ENCODE measurements around the gene SYNE1. TPM values are rescaled to one million over a fixed set of nuclear protein-coding genes. Genes with fewer than 3 reads are reported as not detected.

Gene SYNE1
- total and polyA plus RNA-seq, 4 donors: 10.2 to 105 (median 24.5) TPM

GRCh38 chr6:152221806-152222628, 415.1 kb downstream of the SYNE1 start:
- 97% methylated on average over 4 of the region's 4 CpGs for WGBS
- peaks cover 13 to 74% (median 72%) of the 10 kb centered on the region in 4 donors for H3K36me3 ChIP-seq (ENCODE audit: control insufficient read depth in 4 of 4, insufficient read depth in 3 of 4, low read depth in 1 of 4, low read length in 3 of 4)
- DNase-seq (ENCODE audit: low spot score): no peak

GRCh38 chr6:152220786-152221185, 416.4 kb downstream of the SYNE1 start:
- H3K9ac ChIP-seq (ENCODE audit: low read depth in 1 of 2, low read length in 2 of 2): no peak overlapping the region
- H3K4me3 ChIP-seq (ENCODE audit: low read depth in 1 of 3, low read length in 3 of 3): no peak overlapping the region
- no peaks in the 10 kb centered on the region for H3K27me3 ChIP-seq (ENCODE audit: control insufficient read depth in 4 of 4, insufficient read depth in 4 of 4, low read length in 3 of 4)
- peaks cover 0 to 13% (median 3%) of the 10 kb centered on the region in 4 donors for H3K9me3 ChIP-seq (ENCODE audit: control insufficient read depth in 4 of 4, low read length in 3 of 4)
- TF ChIP-seq YY1 (IDR thresholded peaks at IDR 0.05): no peak
- TF ChIP-seq RXRA (IDR thresholded peaks at IDR 0.05): no peak
- TF ChIP-seq FOXA1 (IDR thresholded peaks at IDR 0.05): no peak
- TF ChIP-seq HNF4G (IDR thresholded peaks at IDR 0.05): no peak
- TF ChIP-seq SP1 (IDR thresholded peaks at IDR 0.05): no peak
- no peak for TF ChIP-seq JUND (IDR thresholded peaks at IDR 0.05)
- TF ChIP-seq ZBTB33 (IDR thresholded peaks at IDR 0.05): no peak
- TF ChIP-seq NR2F2 (IDR thresholded peaks at IDR 0.05): no peak
- TF ChIP-seq CTCF (IDR thresholded peaks at IDR 0.05; ENCODE audit: low read depth, low read length, missing input control): no peak
- TF ChIP-seq RAD21 (IDR thresholded peaks at IDR 0.05): no peak
- no peak for TF ChIP-seq ATF3 (IDR thresholded peaks at IDR 0.05)
- TF ChIP-seq FOXA2 (IDR thresholded peaks at IDR 0.05): no peak
- no peak for TF ChIP-seq GABPA (IDR thresholded peaks at IDR 0.05 in 1 of 2, conservative IDR thresholded peaks at IDR 0.05 in 1 of 2)
- no peak for DNase-seq (ENCODE audit: low spot score)
- H3K36me3 ChIP-seq (ENCODE audit: control insufficient read depth in 4 of 4, insufficient read depth in 3 of 4, low read depth in 1 of 4, low read length in 3 of 4): peaks cover 14 to 80% (median 78%) of the 10 kb centered on the region in 4 donors
- H3K27ac ChIP-seq (ENCODE audit: low read depth in 1 of 2, low read length in 2 of 2): no peak overlapping the region
- 94% methylated on average over 4 of the region's 4 CpGs for WGBS
- H3K4me1 ChIP-seq (ENCODE audit: control insufficient read depth in 4 of 4, insufficient read depth in 4 of 4, low read length in 3 of 4): no peaks in the 10 kb centered on the region

More at GRCh38 chr6:152221806-152222628, 415.1 kb downstream of the SYNE1 start:
- H3K9me3 ChIP-seq (ENCODE audit: control insufficient read depth in 4 of 4, low read length in 3 of 4): peaks cover 0 to 13% (median 3%) of the 10 kb centered on the region in 4 donors
- H3K9ac ChIP-seq (ENCODE audit: low read depth in 1 of 2, low read length in 2 of 2): no peak overlapping the region
- H3K4me3 ChIP-seq (ENCODE audit: low read depth in 1 of 3, low read length in 3 of 3): no peak overlapping the region
- TF ChIP-seq HNF4A (conservative IDR thresholded peaks at IDR 0.05): no peak
- TF ChIP-seq RXRA (IDR thresholded peaks at IDR 0.05): no peak
- TF ChIP-seq ZBTB33 (IDR thresholded peaks at IDR 0.05): no peak
- no peak for TF ChIP-seq RAD21 (IDR thresholded peaks at IDR 0.05)
- TF ChIP-seq EGR1 (IDR thresholded peaks at IDR 0.05; ENCODE audit: low read depth in 2 of 2): no peak
- no peak for TF ChIP-seq SP1 (IDR thresholded peaks at IDR 0.05)
- no peak for TF ChIP-seq MAX (IDR thresholded peaks at IDR 0.05)
- no peak for TF ChIP-seq NR2F2 (IDR thresholded peaks at IDR 0.05)
- H3K4me1 ChIP-seq (ENCODE audit: control insufficient read depth in 4 of 4, insufficient read depth in 4 of 4, low read length in 3 of 4): no peaks in the 10 kb centered on the region
- H3K27me3 ChIP-seq (ENCODE audit: control insufficient read depth in 4 of 4, insufficient read depth in 4 of 4, low read length in 3 of 4): no peaks in the 10 kb centered on the region
- H3K27ac ChIP-seq (ENCODE audit: low read depth in 1 of 2, low read length in 2 of 2): no peak overlapping the region
